Endothelial cell of umbilical vein (primary cell): Measurements from ENCODE around the gene PLEKHG4B. TPM values are rescaled to one million over a fixed set of nuclear protein-coding genes. Genes with fewer than 3 reads are reported as not detected.

Source experiments
- BruUV-seq: library from RNA; stranded (reverse); fragments of 400-500 nt; replicated peaks from 2 replicates; lab custom pipeline; 2021; lab: Mats Ljungman, UMichigan
- CTCF ChIA-PET: fragments of 300-600, 350-600 bp; sonication (Branson Sonifier 250); formaldehyde crosslinking; loops from one replicate; lab custom pipeline; 2021; ENCODE audit warnings: antibody characterized with exemption, inconsistent platforms; lab: Charles Lee
- POLR2A ChIA-PET: fragments of 300-600, 350-600 bp; sonication (Branson Sonifier 250); formaldehyde crosslinking; loops from one replicate; lab custom pipeline; 2021; ENCODE audit warnings: antibody characterized with exemption, inconsistent platforms; lab: Charles Lee
- DNase-seq: peaks from one replicate; pipeline ENCODE4 v3.0.0-alpha.2; 2011; ENCODE audit warnings: low read depth, low spot score
- FAIRE-seq: peaks from 2 replicates; lab custom pipeline; 2011; peaks lifted over from hg19 to GRCh38; lab: Jason Lieb, UNC
- H2AFZ ChIP-seq: 2 replicates; pipeline ENCODE4 v1.6.0; 2012; ENCODE audit warnings: low read depth, low read length, control low read depth, inconsistent platforms
- H3K27ac ChIP-seq: 2 replicates; pipeline ENCODE4 v1.5.1; 2011; ENCODE audit warnings: low read depth, mild to moderate bottlenecking, control low read depth, low read length, moderate library complexity; ENCODE audit not compliant: insufficient read depth
- H3K27me3 ChIP-seq, 2 experiments: 2 replicates each; pipeline versions ENCODE4 v1.6.0 to v1.6.1; 2011; ENCODE audit warnings: low read length in 2 of 2, mixed read lengths in 1 of 2; ENCODE audit not compliant: control insufficient read depth in 2 of 2, insufficient read depth in 2 of 2
- H3K36me3 ChIP-seq, 2 experiments: 2 replicates in 1 of 2; 3 replicates in 1 of 2; pipeline ENCODE4 v1.5.1; 2011; ENCODE audit warnings: low read length in 2 of 2, mild to moderate bottlenecking in 1 of 2, moderate library complexity in 1 of 2; ENCODE audit not compliant: control insufficient read depth in 2 of 2, insufficient read depth in 2 of 2; ENCODE audit errors: extremely low read depth in 1 of 2
- H3K4me1 ChIP-seq: 3 replicates; pipeline ENCODE4 v1.5.1; 2011; ENCODE audit warnings: mild to moderate bottlenecking, low read length; ENCODE audit not compliant: control insufficient read depth, insufficient read depth; ENCODE audit errors: extremely low read depth
- H3K4me2 ChIP-seq: 2 replicates; pipeline ENCODE4 v1.6.1; 2011; ENCODE audit warnings: low read length, control low read depth, mixed read lengths; ENCODE audit not compliant: insufficient read depth
- H3K4me3 ChIP-seq, 3 experiments: fragments of 200-600 bp in 1 of 3; sonication (generic), shearing (Covaris generic) in 1 of 3; replicated peaks in 1 of 3; 2 replicates each; pipeline ENCODE4 v1.5.1; 2011 to 2016; ENCODE audit warnings: control low read depth in 3 of 3, low read length in 3 of 3, mild to moderate bottlenecking in 2 of 3, inconsistent platforms in 1 of 3, low read depth in 1 of 3, moderate library complexity in 1 of 3; ENCODE audit not compliant: insufficient read depth in 1 of 3
- H3K79me2 ChIP-seq: 2 replicates; pipeline ENCODE4 v1.6.0; 2012; ENCODE audit warnings: low read length, inconsistent platforms; ENCODE audit not compliant: control insufficient read depth, insufficient read depth
- H3K9ac ChIP-seq: replicated peaks from 2 replicates; pipeline ENCODE3; 2011; ENCODE audit warnings: low read length, control low read depth; ENCODE audit not compliant: insufficient read depth; ENCODE audit errors: extremely low read depth
- H3K9me1 ChIP-seq: replicated peaks from 3 replicates; pipeline ENCODE4 v1.6.0; 2011; ENCODE audit warnings: mild to moderate bottlenecking, low read length; ENCODE audit not compliant: control insufficient read depth, insufficient read depth; ENCODE audit errors: extremely low read depth
- H3K9me3 ChIP-seq: replicated peaks from 2 replicates; pipeline ENCODE4 v1.5.1; 2012; ENCODE audit warnings: low read length, inconsistent platforms; ENCODE audit not compliant: control insufficient read depth, insufficient read depth
- H4K20me1 ChIP-seq: replicated peaks from 2 replicates; pipeline ENCODE3; 2011; ENCODE audit warnings: mild to moderate bottlenecking, low read length; ENCODE audit not compliant: control insufficient read depth, insufficient read depth; ENCODE audit errors: extremely low read depth
- EZH2 ChIP-seq: IDR thresholded peaks from 2 replicates; pipeline ENCODE4 v1.6.1; 2012; ENCODE audit warnings: borderline replicate concordance, low read depth, mild to moderate bottlenecking, moderate library complexity, low read length, inconsistent platforms; ENCODE audit not compliant: severe bottlenecking
- FOS ChIP-seq: IDR thresholded peaks from 2 replicates; pipeline ENCODE4 v1.6.1; 2011; ENCODE audit warnings: mild to moderate bottlenecking, low read length, moderate library complexity, borderline replicate concordance; ENCODE audit not compliant: insufficient read depth
- GATA2 ChIP-seq: IDR thresholded peaks from 2 replicates; pipeline ENCODE4 v1.7.0; 2011; ENCODE audit warnings: low read depth, mild to moderate bottlenecking, moderate library complexity, mixed read lengths, low read length; ENCODE audit not compliant: insufficient read length, insufficient read depth
- JUN ChIP-seq: IDR thresholded peaks from 2 replicates; pipeline ENCODE4 v1.6.1; 2011; ENCODE audit warnings: borderline replicate concordance, low read depth; ENCODE audit not compliant: insufficient read length, insufficient read depth
- MAX ChIP-seq: IDR thresholded peaks from 2 replicates; pipeline ENCODE4 v1.6.1; 2011; ENCODE audit not compliant: insufficient read depth, insufficient read length
- MYC ChIP-seq: IDR thresholded peaks from one replicate; pipeline ENCODE4 v1.6.1; 2011; ENCODE audit warnings: mild to moderate bottlenecking, low read depth, low read length
- POLR2A ChIP-seq: IDR thresholded peaks from 2 replicates; pipeline ENCODE4 v1.6.1; 2012; ENCODE audit warnings: low read depth, mild to moderate bottlenecking, control low read depth, low read length
- POLR2AphosphoS5 ChIP-seq: IDR thresholded peaks from 2 replicates; pipeline ENCODE4 v1.6.1; 2012; ENCODE audit warnings: low read depth, mild to moderate bottlenecking, control low read depth, low read length, moderate library complexity; ENCODE audit not compliant: insufficient read depth
- dilution Hi-C: fragments of 300-500 bp; cut with MboI; formaldehyde crosslinking; loops from one replicate; pipeline ENCODE4 v1.15.0; 2019; ENCODE audit warnings: low sequenced_read_pairs; ENCODE audit not compliant: extremely low pct_ligation_motif_present
- intact Hi-C: fragments of 100-400 bp; cut with micrococcal nuclease; formaldehyde crosslinking; loops from one replicate; pipeline ENCODE4 v1.10.0; 2022
- polyA plus RNA-seq, 4 experiments: library from polyadenylated mRNA; depleted of rRNA in 3 of 4; stranded (reverse) in 3 of 4; unstranded in 1 of 4; fragments of >200 nt; gene quantifications; 2 replicates each; pipeline versions ENCODE4 v1.2.1 to v1.2.3, GENCODE V29; 2011 to 2012; ENCODE audit warnings: missing spikeins in 1 of 4
- total RNA-seq: library from RNA; stranded (reverse); gene quantifications from 2 replicates; pipeline ENCODE4 v1.2.3, GENCODE V29; 2021
- TF ChIP-seq, protein P1 (sequence below), 2 donors: IDR thresholded peaks; 1 replicate in 1 of 2; 2 replicates in 1 of 2; pipeline ENCODE4 v1.5.1; 2011; ENCODE audit warnings: low read length in 2 of 2, mild to moderate bottlenecking in 2 of 2, moderate library complexity in 2 of 2, control low read depth in 1 of 2, inconsistent platforms in 1 of 2, low read depth in 1 of 2; ENCODE audit not compliant: insufficient read depth in 1 of 2; ENCODE audit errors: extremely low read depth in 1 of 2

PLEKHG4B gene
- total and polyA plus RNA-seq, 2 donors (not counting 3 experiments of a cell fraction or from before 2014, with no cell fraction given): not detected

- intact Hi-C loops (no loop called here), dilution Hi-C loops (no loop called here)
- ChIA-PET CTCF (interaction anchor here (1.4 kb wide), 1 partner anchor 18 kb away, joined by 3 read pairs; no protein-coding TSS in a partner anchor), POLR2A (no interaction called here)
- DNase-seq: no peak
- Histone ChIP-seq H4K20me1 (no peaks in the 10 kb centered on the region), H3K9ac (no peak overlapping the region), H3K27ac (no peak overlapping the region), H3K4me2 (no peak overlapping the region), H3K4me3 (no peak overlapping the region), H3K9me1 (no peaks in the 10 kb centered on the region), H3K36me3 (no peaks in the 10 kb centered on the region), H3K4me1 (no peaks in the 10 kb centered on the region), H3K79me2 (no peaks in the 10 kb centered on the region), H3K9me3 (no peaks in the 10 kb centered on the region), H3K27me3 (peaks cover 0 to 6% of the 10 kb centered on the region in 2 experiments), H2AFZ (no peak overlapping the region)
- BruUV-seq: no TSS peak
- TF ChIP-seq MAX (no peak), FOS (no peak), JUN (no peak)
- no peak for FAIRE-seq
Observed at GRCh38 chr5:107526-107925, 15.6 kb downstream of the PLEKHG4B start.

DNA sequence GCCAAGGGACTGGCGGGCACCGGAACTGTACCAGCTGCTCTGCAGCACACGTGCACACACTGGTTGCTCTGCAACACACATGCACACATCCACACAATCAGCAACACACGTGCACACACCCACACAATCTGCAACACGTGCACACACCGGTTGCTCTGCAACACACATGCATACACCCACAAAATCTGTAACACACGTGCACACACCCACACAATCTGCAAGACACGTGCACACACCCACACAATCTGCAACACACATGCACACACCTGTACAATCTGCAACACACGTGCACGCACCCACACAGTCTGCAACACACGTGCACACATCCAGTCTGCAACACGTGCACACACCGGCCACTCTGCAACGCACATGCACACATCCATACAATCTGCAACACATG, 17.9 kb downstream of the PLEKHG4B start:
- Histone ChIP-seq H3K9me1 (no peaks in the 10 kb centered on the region), H3K79me2 (no peaks in the 10 kb centered on the region), H3K27me3 (peaks cover 0 to under 1% of the 10 kb centered on the region in 2 experiments), H3K4me2 (no peak overlapping the region), H3K9ac (no peak overlapping the region), H3K4me1 (no peaks in the 10 kb centered on the region), H3K4me3 (no peak overlapping the region), H3K36me3 (no peaks in the 10 kb centered on the region), H4K20me1 (no peaks in the 10 kb centered on the region), H3K27ac (no peak overlapping the region), H2AFZ (no peak overlapping the region), H3K9me3 (no peaks in the 10 kb centered on the region)
- FAIRE-seq (no peak), DNase-seq (no peak)
- POLR2A ChIA-PET: no interaction called here
- BruUV-seq: no TSS peak
- intact Hi-C loops (no loop called here), dilution Hi-C loops (no loop called here)
- TF ChIP-seq EZH2: no peak
- TF ChIP-seq FOS: no peak
- no peak for TF ChIP-seq POLR2A
- no peak for TF ChIP-seq MYC
- TF ChIP-seq JUN: no peak
- TF ChIP-seq MAX: no peak
- no peak for TF ChIP-seq POLR2AphosphoS5
- TF ChIP-seq, protein P1, sequence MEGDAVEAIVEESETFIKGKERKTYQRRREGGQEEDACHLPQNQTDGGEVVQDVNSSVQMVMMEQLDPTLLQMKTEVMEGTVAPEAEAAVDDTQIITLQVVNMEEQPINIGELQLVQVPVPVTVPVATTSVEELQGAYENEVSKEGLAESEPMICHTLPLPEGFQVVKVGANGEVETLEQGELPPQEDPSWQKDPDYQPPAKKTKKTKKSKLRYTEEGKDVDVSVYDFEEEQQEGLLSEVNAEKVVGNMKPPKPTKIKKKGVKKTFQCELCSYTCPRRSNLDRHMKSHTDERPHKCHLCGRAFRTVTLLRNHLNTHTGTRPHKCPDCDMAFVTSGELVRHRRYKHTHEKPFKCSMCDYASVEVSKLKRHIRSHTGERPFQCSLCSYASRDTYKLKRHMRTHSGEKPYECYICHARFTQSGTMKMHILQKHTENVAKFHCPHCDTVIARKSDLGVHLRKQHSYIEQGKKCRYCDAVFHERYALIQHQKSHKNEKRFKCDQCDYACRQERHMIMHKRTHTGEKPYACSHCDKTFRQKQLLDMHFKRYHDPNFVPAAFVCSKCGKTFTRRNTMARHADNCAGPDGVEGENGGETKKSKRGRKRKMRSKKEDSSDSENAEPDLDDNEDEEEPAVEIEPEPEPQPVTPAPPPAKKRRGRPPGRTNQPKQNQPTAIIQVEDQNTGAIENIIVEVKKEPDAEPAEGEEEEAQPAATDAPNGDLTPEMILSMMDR (IDR thresholded peaks at IDR 0.05; ENCODE audit: extremely low read depth in 1 of 2, insufficient read depth in 1 of 2, low read depth in 1 of 2, low read length in 2 of 2): no peak
- TF ChIP-seq GATA2: no peak
- CTCF ChIA-PET: no interaction called here
